UCSD-AML1 (cell line): Measurements from ENCODE around the gene TRAF2.
"Not testable (repeated sequence)": the region's sequence is repeated elsewhere in the genome, so short reads cannot be mapped to it uniquely, and the experiment has no call there.

Source experiments
- DNase-seq: peaks from one replicate; lab custom pipeline; 2025; ENCODE audit not compliant: unreplicated experiment; lab: John Stamatoyannopoulos, UW

TRAF2 gene

GRCh38 chr9:136876476-136876875 lies 9.8 kb upstream of the TRAF2 start:
- no peak for DNase-seq

GRCh38 chr9:136880651-136881050 lies 5.7 kb upstream of the TRAF2 start:
- DNase-seq, result no peak

- DNase-seq, result peak; percentile 49
Measured at GRCh38 chr9:136881691-136882108, 4.6 kb upstream of the TRAF2 start.

GRCh38 chr9:136882109-136882946 lies 4.0 kb upstream of the TRAF2 start:
- DNase-seq, result peak; percentile 68

GRCh38 chr9:136882947-136883283 lies 3.4 kb upstream of the TRAF2 start:
- DNase-seq, result not testable (repeated sequence)

- not testable (repeated sequence) for DNase-seq
Measured at GRCh38 chr9:136883670-136884069, 2.6 kb upstream of the TRAF2 start.

GRCh38 chr9:136886610-136887597 lies 588 bp downstream of the TRAF2 start:
- peak; percentile 43 for DNase-seq

- DNase-seq, result no peak
Measured at GRCh38 chr9:136888454-136888853, 2.1 kb downstream of the TRAF2 start.

GRCh38 chr9:136889858-136890257 lies 3.5 kb downstream of the TRAF2 start:
- DNase-seq, result no peak

- no peak for DNase-seq
Measured at GRCh38 chr9:136890661-136891060, 4.3 kb downstream of the TRAF2 start.

- DNase-seq, result no peak
Measured at GRCh38 chr9:136896027-136896426, 9.7 kb downstream of the TRAF2 start.

GRCh38 chr9:136898483-136899100 lies 12.3 kb downstream of the TRAF2 start:
- DNase-seq, result no peak

GRCh38 chr9:136899196-136899595 lies 12.9 kb downstream of the TRAF2 start:
- DNase-seq, result no peak

GRCh38 chr9:136900556-136900955 lies 14.2 kb downstream of the TRAF2 start:
- no peak for DNase-seq

GRCh38 chr9:136900988-136901515 lies 14.7 kb downstream of the TRAF2 start:
- DNase-seq, result no peak

GRCh38 chr9:136901516-136902258 lies 15.4 kb downstream of the TRAF2 start:
- DNase-seq, result no peak

- DNase-seq, result no peak
Measured at GRCh38 chr9:136902259-136902821, 16.0 kb downstream of the TRAF2 start.

GRCh38 chr9:136903041-136903554 lies 16.8 kb downstream of the TRAF2 start:
- DNase-seq, result no peak

- no peak for DNase-seq
Measured at GRCh38 chr9:136906266-136906665, 19.9 kb downstream of the TRAF2 start.
